ENCODE results near the gene DACT1.

DACT1 gene

GRCh38 chr14:58667900-58668299 is 30.1 kb downstream of the DACT1 start:
- no peak for TF ChIP-seq ZNF565 (CRISPR knock-in tag; conservative IDR thresholded peaks at IDR 0.05; ENCODE audit: low read depth)
- TF ChIP-seq SNAI2 (CRISPR knock-in tag; IDR thresholded peaks at IDR 0.05) = no peak
- no peak for TF ChIP-seq PPARA (CRISPR knock-in tag; IDR thresholded peaks at IDR 0.05; ENCODE audit: borderline replicate concordance)
- TF ChIP-seq CSRNP3 (CRISPR knock-in tag; IDR thresholded peaks at IDR 0.05) = no peak
- no peak for TF ChIP-seq TSHZ2 (CRISPR knock-in tag; IDR thresholded peaks at IDR 0.05)
- TF ChIP-seq ZFP3 (CRISPR knock-in tag; IDR thresholded peaks at IDR 0.05) = no peak
- TF ChIP-seq ZNF8 (CRISPR knock-in tag; IDR thresholded peaks at IDR 0.05) = no peak
- TF ChIP-seq POU6F1 (CRISPR knock-in tag; IDR thresholded peaks at IDR 0.05; ENCODE audit: borderline replicate concordance, low read depth) = no peak
- TF ChIP-seq CSDC2 (CRISPR knock-in tag; IDR thresholded peaks at IDR 0.05) = no peak
- no peak for TF ChIP-seq ZC3H10 (CRISPR knock-in tag; IDR thresholded peaks at IDR 0.05)
- no peak for TF ChIP-seq PATZ1 (CRISPR knock-in tag; IDR thresholded peaks at IDR 0.05; ENCODE audit: borderline replicate concordance)
- no peak for TF ChIP-seq ZNF70 (CRISPR knock-in tag; IDR thresholded peaks at IDR 0.05)

GRCh38 chr14:58668848-58669480 is 31.2 kb downstream of the DACT1 start:
- no peak for TF ChIP-seq ISL1 (CRISPR knock-in tag; IDR thresholded peaks at IDR 0.05)
- no peak for TF ChIP-seq GLIS3 (CRISPR knock-in tag; IDR thresholded peaks at IDR 0.05)
- no peak for TF ChIP-seq CREB5 (CRISPR knock-in tag; IDR thresholded peaks at IDR 0.05; ENCODE audit: low read depth)
- TF ChIP-seq ZC3H10 (CRISPR knock-in tag; IDR thresholded peaks at IDR 0.05) = no peak
- no peak for TF ChIP-seq ZNF565 (CRISPR knock-in tag; conservative IDR thresholded peaks at IDR 0.05; ENCODE audit: low read depth)
- TF ChIP-seq PPARA (CRISPR knock-in tag; IDR thresholded peaks at IDR 0.05; ENCODE audit: borderline replicate concordance) = no peak
- TF ChIP-seq ZFP3 (CRISPR knock-in tag; IDR thresholded peaks at IDR 0.05) = no peak
- no peak for TF ChIP-seq ZFP30 (CRISPR knock-in tag; IDR thresholded peaks at IDR 0.05)
- no peak for TF ChIP-seq ZNF70 (CRISPR knock-in tag; IDR thresholded peaks at IDR 0.05)
- no peak for TF ChIP-seq PATZ1 (CRISPR knock-in tag; IDR thresholded peaks at IDR 0.05; ENCODE audit: borderline replicate concordance)
- TF ChIP-seq TCF4 (CRISPR knock-in tag; IDR thresholded peaks at IDR 0.05; ENCODE audit: borderline replicate concordance) = no peak
- no peak for TF ChIP-seq SNAI2 (CRISPR knock-in tag; IDR thresholded peaks at IDR 0.05)
- TF ChIP-seq ARNTL (CRISPR knock-in tag; IDR thresholded peaks at IDR 0.05; ENCODE audit: borderline replicate concordance, low read depth) = no peak
- TF ChIP-seq OSR1 (CRISPR knock-in tag; IDR thresholded peaks at IDR 0.05) = no peak
- no peak for TF ChIP-seq ZNF8 (CRISPR knock-in tag; IDR thresholded peaks at IDR 0.05)
- TF ChIP-seq TSHZ2 (CRISPR knock-in tag; IDR thresholded peaks at IDR 0.05) = no peak
- no peak for TF ChIP-seq ESRRG (CRISPR knock-in tag; IDR thresholded peaks at IDR 0.05)
- TF ChIP-seq CSDC2 (CRISPR knock-in tag; IDR thresholded peaks at IDR 0.05) = no peak
- TF ChIP-seq CSRNP3 (CRISPR knock-in tag; IDR thresholded peaks at IDR 0.05) = no peak
- TF ChIP-seq TOX (CRISPR knock-in tag; IDR thresholded peaks at IDR 0.05; ENCODE audit: borderline replicate concordance) = no peak
- ATAC-seq = no peak

More at GRCh38 chr14:58667900-58668299, 30.1 kb downstream of the DACT1 start:
- no peak for ATAC-seq
